T-helper 1 cell treated with Interleukin-12 subunit alpha and Interleukin-12 subunit beta and Interleukin-4 antibody, amounts not matched to agents 30 μg/mL and 1 μg/mL, for 36 hours (primary cell): ENCODE results near the gene MOCOS.

Experiments used
- H3K27ac Mint-ChIP-seq: one replicate; pipeline ENCODE4 v1.8.0; 2021; ENCODE audit warnings: mild to moderate bottlenecking, mixed read lengths
- H3K27me3 Mint-ChIP-seq: one replicate; pipeline ENCODE4 v1.8.0; 2021; ENCODE audit warnings: low read depth, mixed read lengths
- H3K36me3 Mint-ChIP-seq: one replicate; pipeline ENCODE4 v1.8.0; 2021; ENCODE audit warnings: low read depth, mixed read lengths
- H3K4me1 Mint-ChIP-seq: one replicate; pipeline ENCODE4 v1.8.0; 2021; ENCODE audit warnings: low read depth, mixed read lengths
- H3K4me3 Mint-ChIP-seq: one replicate; pipeline ENCODE4 v1.8.0; 2021; ENCODE audit warnings: mild to moderate bottlenecking, moderate library complexity, mixed read lengths
- H3K9me3 Mint-ChIP-seq: one replicate; pipeline ENCODE4 v1.8.0; 2021; ENCODE audit warnings: mixed read lengths

Gene MOCOS

GRCh38 chr18:36305375-36305774 lies 118.1 kb downstream of the MOCOS start:
- H3K9me3 Mint-ChIP-seq, result no peaks in the 10 kb centered on the region
- no peak overlapping the region for H3K4me3 Mint-ChIP-seq
- no peaks in the 10 kb centered on the region for H3K4me1 Mint-ChIP-seq
- no peaks in the 10 kb centered on the region for H3K36me3 Mint-ChIP-seq
- peaks cover 54% of the 10 kb centered on the region for H3K27me3 Mint-ChIP-seq
- H3K27ac Mint-ChIP-seq, result no peak overlapping the region

GRCh38 chr18:36307513-36307912 lies 120.2 kb downstream of the MOCOS start:
- no peaks in the 10 kb centered on the region for H3K36me3 Mint-ChIP-seq
- no peak overlapping the region for H3K27ac Mint-ChIP-seq
- no peaks in the 10 kb centered on the region for H3K4me1 Mint-ChIP-seq
- no peak overlapping the region for H3K4me3 Mint-ChIP-seq
- peaks cover 44% of the 10 kb centered on the region for H3K27me3 Mint-ChIP-seq
- no peaks in the 10 kb centered on the region for H3K9me3 Mint-ChIP-seq

GRCh38 chr18:36308711-36309435 lies 121.6 kb downstream of the MOCOS start:
- Mint-ChIP-seq H3K4me3 (no peak overlapping the region), H3K27me3 (peaks cover 32% of the 10 kb centered on the region), H3K9me3 (no peaks in the 10 kb centered on the region), H3K36me3 (no peaks in the 10 kb centered on the region), H3K4me1 (no peaks in the 10 kb centered on the region), H3K27ac (no peak overlapping the region)

- no peak overlapping the region for H3K4me3 Mint-ChIP-seq
- H3K36me3 Mint-ChIP-seq, result no peaks in the 10 kb centered on the region
- H3K27me3 Mint-ChIP-seq, result peaks cover 30% of the 10 kb centered on the region
- no peaks in the 10 kb centered on the region for H3K4me1 Mint-ChIP-seq
- no peaks in the 10 kb centered on the region for H3K9me3 Mint-ChIP-seq
- H3K27ac Mint-ChIP-seq, result no peak overlapping the region
These were observed 122.4 kb downstream of the MOCOS start for GRCh38 chr18:36309436-36310391.

- Mint-ChIP-seq H3K9me3 (no peaks in the 10 kb centered on the region), H3K27me3 (peaks cover 20% of the 10 kb centered on the region), H3K4me3 (no peak overlapping the region), H3K36me3 (no peaks in the 10 kb centered on the region), H3K27ac (no peak overlapping the region), H3K4me1 (no peaks in the 10 kb centered on the region)
These were observed 123.8 kb downstream of the MOCOS start for GRCh38 chr18:36311026-36311570.

- H3K4me1 Mint-ChIP-seq, result no peaks in the 10 kb centered on the region
- no peaks in the 10 kb centered on the region for H3K9me3 Mint-ChIP-seq
- H3K27me3 Mint-ChIP-seq, result peaks cover 16% of the 10 kb centered on the region
- H3K36me3 Mint-ChIP-seq, result no peaks in the 10 kb centered on the region
- H3K27ac Mint-ChIP-seq, result no peak overlapping the region
- no peak overlapping the region for H3K4me3 Mint-ChIP-seq
These were observed 125.6 kb downstream of the MOCOS start for GRCh38 chr18:36312806-36313395.

GRCh38 chr18:36314098-36314497 lies 126.8 kb downstream of the MOCOS start:
- Mint-ChIP-seq H3K4me1 (no peaks in the 10 kb centered on the region), H3K27me3 (peaks cover 14% of the 10 kb centered on the region), H3K36me3 (no peaks in the 10 kb centered on the region), H3K9me3 (peaks cover 9% of the 10 kb centered on the region), H3K4me3 (no peak overlapping the region), H3K27ac (no peak overlapping the region)

GRCh38 chr18:36314754-36315153 lies 127.5 kb downstream of the MOCOS start:
- H3K27me3 Mint-ChIP-seq, result peaks cover 16% of the 10 kb centered on the region
- H3K27ac Mint-ChIP-seq, result no peak overlapping the region

GRCh38 chr18:36315736-36316135 lies 128.4 kb downstream of the MOCOS start:
- Mint-ChIP-seq H3K4me3 (no peak overlapping the region), H3K36me3 (no peaks in the 10 kb centered on the region), H3K4me1 (no peaks in the 10 kb centered on the region), H3K27ac (no peak overlapping the region), H3K27me3 (peaks cover 16% of the 10 kb centered on the region), H3K9me3 (peaks cover 10% of the 10 kb centered on the region)

More at GRCh38 chr18:36314754-36315153, 127.5 kb downstream of the MOCOS start:
- H3K36me3 Mint-ChIP-seq, result no peaks in the 10 kb centered on the region
- no peaks in the 10 kb centered on the region for H3K4me1 Mint-ChIP-seq
- H3K4me3 Mint-ChIP-seq, result no peak overlapping the region
- H3K9me3 Mint-ChIP-seq, result peaks cover 10% of the 10 kb centered on the region

GRCh38 chr18:36316246-36316645 lies 128.9 kb downstream of the MOCOS start:
- H3K4me3 Mint-ChIP-seq, result no peak overlapping the region
- H3K27me3 Mint-ChIP-seq, result peaks cover 16% of the 10 kb centered on the region
- no peak overlapping the region for H3K27ac Mint-ChIP-seq
- no peaks in the 10 kb centered on the region for H3K4me1 Mint-ChIP-seq
- H3K9me3 Mint-ChIP-seq, result peaks cover 10% of the 10 kb centered on the region
- no peaks in the 10 kb centered on the region for H3K36me3 Mint-ChIP-seq
